ENCODE measurements around the gene FCN1.

FCN1 gene

GRCh38 chr9:134894136-134894860, 23.4 kb downstream of the FCN1 start:
- no peak for DNase-seq (ENCODE audit: low read depth in 1 of 2, low spot score in 1 of 2)

GRCh38 chr9:134892820-134893420, 24.8 kb downstream of the FCN1 start:
- no peak for DNase-seq (ENCODE audit: low read depth in 1 of 2, low spot score in 1 of 2)

- no peak for DNase-seq (ENCODE audit: low read depth in 1 of 2, low spot score in 1 of 2)
Observed at GRCh38 chr9:134892221-134892620, 25.5 kb downstream of the FCN1 start.

- no peak for DNase-seq (ENCODE audit: low read depth in 1 of 2, low spot score in 1 of 2)
Observed at GRCh38 chr9:134891713-134892112, 26.0 kb downstream of the FCN1 start.

GRCh38 chr9:134891053-134891452, 26.7 kb downstream of the FCN1 start:
- DNase-seq (ENCODE audit: low read depth in 1 of 2, low spot score in 1 of 2), result no peak

- DNase-seq (ENCODE audit: low read depth in 1 of 2, low spot score in 1 of 2), result no peak
Observed at GRCh38 chr9:134890155-134890495, 27.6 kb downstream of the FCN1 start.

GRCh38 chr9:134889386-134890154, 28.1 kb downstream of the FCN1 start:
- DNase-seq (ENCODE audit: low read depth in 1 of 2, low spot score in 1 of 2), result no peak

- DNase-seq (ENCODE audit: low read depth in 1 of 2, low spot score in 1 of 2), result no peak
Observed at GRCh38 chr9:134888603-134889190, 29.0 kb downstream of the FCN1 start.

GRCh38 chr9:134887686-134888602, 29.8 kb downstream of the FCN1 start:
- no peak for DNase-seq (ENCODE audit: low read depth in 1 of 2, low spot score in 1 of 2)

- no peak for DNase-seq (ENCODE audit: low read depth in 1 of 2, low spot score in 1 of 2)
Observed at GRCh38 chr9:134887219-134887618, 30.5 kb downstream of the FCN1 start.

- no peak for DNase-seq (ENCODE audit: low read depth in 1 of 2, low spot score in 1 of 2)
Observed at GRCh38 chr9:134886413-134886913, 31.2 kb downstream of the FCN1 start.

GRCh38 chr9:134885679-134886412, 31.9 kb downstream of the FCN1 start:
- no peak for DNase-seq (ENCODE audit: low read depth in 1 of 2, low spot score in 1 of 2)

- DNase-seq (ENCODE audit: low read depth in 1 of 2, low spot score in 1 of 2), result no peak
Observed at GRCh38 chr9:134885001-134885678, 32.6 kb downstream of the FCN1 start.

- no peak for DNase-seq (ENCODE audit: low read depth in 1 of 2, low spot score in 1 of 2)
Observed at GRCh38 chr9:134884492-134884891, 33.2 kb downstream of the FCN1 start.

- DNase-seq (ENCODE audit: low read depth in 1 of 2, low spot score in 1 of 2), result no peak
Observed at GRCh38 chr9:134883040-134883782, 34.5 kb downstream of the FCN1 start.

- no peak for DNase-seq (ENCODE audit: low read depth in 1 of 2, low spot score in 1 of 2)
Observed at GRCh38 chr9:134882204-134882785, 35.4 kb downstream of the FCN1 start.

- no peak for DNase-seq (ENCODE audit: low read depth in 1 of 2, low spot score in 1 of 2)
Observed at GRCh38 chr9:134881313-134881670, 36.4 kb downstream of the FCN1 start.

GRCh38 chr9:134880484-134881312, 37.0 kb downstream of the FCN1 start, which contains the start of gene FCN2:
Gene FCN2 (plus strand): TSS chr9:134880810. CDS start chr9:134880822, 12 bp downstream.
- DNase-seq (ENCODE audit: low read depth in 1 of 2, low spot score in 1 of 2), result no peak

Data from stimulated activated CD4-positive, alpha-beta T cell treated with anti-CD3 and anti-CD28 coated beads, Interleukin-15, amount 100 ng/mL, for 1 hour (primary cell).